GM15510 (cell line): ENCODE measurements around the gene POPDC3.

Experiments used
- POLR2A ChIP-seq: IDR thresholded peaks from 3 replicates; pipeline ENCODE4 v1.6.1; 2011; ENCODE audit warnings: borderline replicate concordance; ENCODE audit not compliant: insufficient read length; ENCODE audit errors: extremely low read depth

Gene POPDC3

DNA sequence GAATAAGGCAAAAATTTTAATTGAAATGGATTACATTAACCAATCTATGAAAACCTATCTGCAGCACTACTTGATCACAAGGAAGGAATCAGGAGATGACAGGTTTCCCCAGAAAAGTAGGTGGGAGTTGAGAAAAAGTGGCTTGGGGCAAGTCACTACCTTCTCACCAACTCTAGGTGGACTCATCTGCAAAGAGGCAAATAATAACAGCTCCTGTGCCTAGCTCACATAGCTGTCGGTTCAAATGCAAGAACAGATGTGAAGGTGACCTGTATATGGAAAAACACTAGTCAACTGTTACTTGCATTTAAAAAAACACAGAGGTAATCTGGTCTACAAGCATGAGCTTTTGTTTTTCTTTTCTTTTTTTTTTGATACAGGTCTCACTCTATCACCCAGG is 67.2 kb downstream of the POPDC3 start:
- TF ChIP-seq POLR2A = no peak

GRCh38 chr6:105111871-105112270 is 67.9 kb downstream of the POPDC3 start:
- no peak for TF ChIP-seq POLR2A

DNA sequence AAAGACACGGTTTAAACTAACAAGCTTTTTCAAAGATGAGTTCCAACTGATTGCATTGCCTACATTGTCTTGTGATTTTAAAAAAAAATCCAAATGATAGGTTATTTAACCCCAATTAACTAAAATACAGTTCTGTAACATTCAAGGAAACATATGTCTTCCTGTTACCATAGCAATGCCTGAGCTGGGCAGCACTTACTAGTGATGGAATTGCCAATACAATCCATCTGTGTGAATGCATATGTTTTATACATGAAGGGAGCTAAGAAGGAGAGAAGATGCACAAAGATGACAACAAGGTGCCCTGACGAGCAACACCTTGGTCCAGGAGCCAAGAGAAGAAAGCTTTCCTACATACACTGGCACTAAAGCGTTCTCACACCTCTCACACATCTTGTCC is 68.7 kb downstream of the POPDC3 start:
- no peak for TF ChIP-seq POLR2A

- TF ChIP-seq POLR2A = no peak
These were observed 69.6 kb downstream of the POPDC3 start for GRCh38 chr6:105109955-105110895.

DNA sequence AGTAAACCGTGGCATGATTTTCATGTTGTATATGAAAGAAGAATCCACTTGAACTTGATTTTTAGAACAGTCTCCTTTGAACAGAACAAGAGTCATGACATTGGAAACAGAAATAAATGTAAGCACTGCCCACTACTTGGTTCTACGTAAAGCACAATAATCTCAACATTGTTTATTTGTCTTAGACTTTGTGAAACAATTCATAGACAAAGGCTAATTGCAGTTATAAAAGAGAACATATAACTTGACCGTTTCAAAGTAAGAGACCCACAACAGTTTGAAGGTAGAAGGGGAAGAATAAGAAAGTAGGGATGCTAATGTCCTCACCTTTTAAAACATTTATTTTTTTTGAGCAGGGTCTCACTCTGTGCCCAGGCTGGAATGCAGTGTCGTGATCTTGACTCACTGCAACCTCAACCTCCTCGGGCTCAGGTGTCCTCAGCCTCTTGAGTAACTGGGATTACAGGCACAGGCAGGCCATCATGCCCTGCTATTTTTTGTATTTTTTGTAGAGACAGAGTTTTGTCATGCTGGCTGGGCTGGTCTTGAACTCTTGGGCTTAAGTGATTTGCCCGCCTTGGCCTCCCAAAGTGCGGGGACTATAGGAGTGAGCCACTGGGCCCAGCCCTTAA is 71.1 kb downstream of the POPDC3 start:
- no peak for TF ChIP-seq POLR2A
